Cardiac atrium fibroblast (primary cell): Measurements from ENCODE around the gene RAB3C. TPM values are rescaled to one million over a fixed set of nuclear protein-coding genes. Genes with fewer than 3 reads are reported as not detected.

Experiments
- total RNA-seq: library from RNA; depleted of rRNA; stranded (reverse); fragments of >200 nt; gene quantifications from 2 replicates; pipeline ENCODE4 v1.2.3, GENCODE V29; 2015

Gene RAB3C
- not detected in 2 replicates for total RNA-seq

GRCh38 chr5:58582803-58583491 lies at the start of gene RAB3C:
Gene RAB3C, plus strand, starts transcription at chr5:58583075. Its CDS starts 134 bp downstream, at chr5:58583209.

Other genes with a start within 250 kb of the RAB3C start
- 512 and 565 TPM in 2 replicates for gene PLK2, start 123.0 kb upstream of the RAB3C start, total RNA-seq
- gene GAPT, start 91.6 kb upstream of the RAB3C start, total RNA-seq, result not detected in 2 replicates